HCT116 (cell line): ENCODE data around the gene SH3GL3. TPM values are rescaled to one million over a fixed set of nuclear protein-coding genes. Genes with fewer than 3 reads are reported as not detected.

Source experiments
- ATAC-seq: fragments of 200-7000 bp; cut with Tn5 transposase; 2 replicates; pipeline ENCODE4 v1.9.1; 2020; ENCODE audit warnings: mild to moderate bottlenecking, moderate library complexity
- BruUV-seq: library from RNA; stranded (reverse); fragments of 400-500 nt; replicated peaks from 2 replicates; lab custom pipeline; 2021; lab: Mats Ljungman, UMichigan
- CTCF ChIA-PET: fragments of 300-600 bp; sonication (Branson Sonifier 250); formaldehyde crosslinking; loops from one replicate; lab custom pipeline; 2021; ENCODE audit warnings: antibody characterized with exemption; lab: Charles Lee
- POLR2A ChIA-PET: fragments of 300-600, 350-600 bp; sonication (Branson Sonifier 250); formaldehyde crosslinking; loops from one replicate; lab custom pipeline; 2021; ENCODE audit warnings: antibody characterized with exemption; lab: Charles Lee
- RAD21 ChIA-PET, 2 experiments: fragments of 300-600 bp; sonication (Branson Sonifier 250); formaldehyde crosslinking; loops; one replicate each; lab custom pipeline; 2023; ENCODE audit warnings: low total read pairs in 2 of 2; ENCODE audit not compliant: uncharacterized antibody in 2 of 2, unreplicated experiment in 2 of 2, low non-redundant PET in 1 of 2; lab: Charles Lee
- DNase-seq: peaks from one replicate; pipeline ENCODE4 v3.0.0-alpha.2; 2010; ENCODE audit warnings: low read depth, low spot score
- H2AFZ ChIP-seq: fragments of 200-600 bp; shearing (Covaris generic), sonication (generic); 2 replicates; pipeline ENCODE4 v1.6.1; 2017; ENCODE audit warnings: low read depth, mixed run types, mixed read lengths, antibody characterized with exemption, low read length; ENCODE audit not compliant: poor library complexity, severe bottlenecking
- H3K27ac ChIP-seq: 2 replicates; pipeline ENCODE4 v1.5.1; 2012; ENCODE audit warnings: low read depth, low read length
- H3K27me3 ChIP-seq: fragments of 200-600 bp; sonication (generic); 2 replicates; pipeline ENCODE4 v1.6.1; 2016; ENCODE audit warnings: mixed run types, low read length, mixed read lengths; ENCODE audit not compliant: insufficient read depth
- H3K36me3 ChIP-seq, 2 experiments: fragments of 200-500 bp in 1 of 2; fragments of 200-600 bp in 1 of 2; sonication (Bioruptor generic) in 1 of 2; sonication (generic) in 1 of 2; 2 replicates each; pipeline versions ENCODE4 v1.5.1 to v1.6.1; 2014 to 2016; ENCODE audit warnings: low read length in 2 of 2, inconsistent platforms in 1 of 2, mixed read lengths in 1 of 2, mixed run types in 1 of 2; ENCODE audit not compliant: insufficient read depth in 2 of 2, control insufficient read depth in 1 of 2
- H3K4me1 ChIP-seq, 2 experiments: fragments of 200-600 bp in 1 of 2; sonication (generic) in 1 of 2; 2 replicates each; pipeline versions ENCODE4 v1.5.1 to v1.6.1; 2012 to 2017; ENCODE audit warnings: low read length in 2 of 2, inconsistent platforms in 1 of 2, mild to moderate bottlenecking in 1 of 2, mixed read lengths in 1 of 2, mixed run types in 1 of 2, moderate library complexity in 1 of 2; ENCODE audit not compliant: insufficient read depth in 2 of 2, control insufficient read depth in 1 of 2
- H3K4me2 ChIP-seq: fragments of 200-600 bp; sonication (generic); 2 replicates; pipeline ENCODE4 v1.6.1; 2017; ENCODE audit warnings: mixed run types, low read length, mixed read lengths
- H3K4me3 ChIP-seq, 2 experiments: fragments of 200-600 bp in 1 of 2; sonication (generic) in 1 of 2; replicated peaks in 1 of 2; 2 replicates each; pipeline ENCODE4 v1.5.1; 2011 to 2016; ENCODE audit warnings: low read length in 2 of 2, control low read depth in 1 of 2, low read depth in 1 of 2, mild to moderate bottlenecking in 1 of 2, mixed read lengths in 1 of 2, mixed run types in 1 of 2
- H3K79me2 ChIP-seq: fragments of 200-600 bp; sonication (generic); 2 replicates; pipeline ENCODE4 v1.6.1; 2017; ENCODE audit warnings: mild to moderate bottlenecking, mixed run types, low read length, moderate library complexity, mixed read lengths; ENCODE audit not compliant: insufficient read depth
- H3K9ac ChIP-seq: fragments of 200-600 bp; sonication (generic); 2 replicates; pipeline ENCODE4 v1.6.1; 2016; ENCODE audit warnings: low read length, mixed read lengths
- H3K9me2 ChIP-seq: fragments of 200-600 bp; sonication (generic), shearing (Covaris generic); 2 replicates; pipeline ENCODE4 v1.6.1; 2017; ENCODE audit warnings: mixed run types, mild to moderate bottlenecking, moderate library complexity; ENCODE audit not compliant: insufficient read depth
- H3K9me3 ChIP-seq, 2 experiments: fragments of 200-500 bp in 1 of 2; fragments of 200-600 bp in 1 of 2; sonication (Bioruptor generic) in 1 of 2; sonication (generic) in 1 of 2; 2 replicates each; pipeline ENCODE4 v1.6.1; 2014 to 2017; ENCODE audit warnings: low read length in 2 of 2, mixed read lengths in 2 of 2, inconsistent platforms in 1 of 2, low read depth in 1 of 2, mild to moderate bottlenecking in 1 of 2, mixed run types in 1 of 2, moderate library complexity in 1 of 2; ENCODE audit not compliant: control insufficient read depth in 1 of 2, insufficient read depth in 1 of 2
- H4K20me1 ChIP-seq: fragments of 200-600 bp; sonication (generic), shearing (Covaris generic); 2 replicates; pipeline ENCODE4 v1.6.1; 2017; ENCODE audit warnings: mixed run types, mild to moderate bottlenecking, moderate library complexity; ENCODE audit not compliant: insufficient read depth
- ELF1 ChIP-seq: IDR thresholded peaks from 2 replicates; pipeline ENCODE4 v1.6.1; 2012; ENCODE audit warnings: low read depth, borderline replicate concordance
- EZH2 ChIP-seq: fragments of 200-600 bp; sonication (generic); IDR thresholded peaks from 2 replicates; pipeline ENCODE4 v1.6.1; 2017; ENCODE audit warnings: antibody characterized with exemption, mixed run types
- EZH2phosphoT487 ChIP-seq: fragments of 200-600 bp; IDR thresholded peaks from 2 replicates; pipeline ENCODE4 v1.6.1; 2018; ENCODE audit warnings: antibody characterized with exemption, borderline replicate concordance
- FOSL1 ChIP-seq: IDR thresholded peaks from 2 replicates; pipeline ENCODE4 v1.6.1; 2012; ENCODE audit warnings: low read depth
- JUND ChIP-seq: IDR thresholded peaks from 2 replicates; pipeline ENCODE4 v1.6.1; 2012
- MAX ChIP-seq: IDR thresholded peaks from 2 replicates; pipeline ENCODE4 v1.6.1; 2012
- POLR2A ChIP-seq: IDR thresholded peaks from 2 replicates; pipeline ENCODE4 v1.7.0; 2011; ENCODE audit warnings: borderline replicate concordance; ENCODE audit not compliant: insufficient read depth, insufficient read length; ENCODE audit errors: extremely low read depth
- POLR2AphosphoS5 ChIP-seq: IDR thresholded peaks from 2 replicates; pipeline ENCODE4 v1.6.1; 2011; ENCODE audit warnings: mild to moderate bottlenecking, low read depth, low read length, moderate library complexity
- RAD21 ChIP-seq: IDR thresholded peaks from 2 replicates; pipeline ENCODE4 v1.6.1; 2012; ENCODE audit warnings: low read depth, mild to moderate bottlenecking
- SIN3A ChIP-seq: IDR thresholded peaks from 2 replicates; pipeline ENCODE4 v1.6.1; 2012; ENCODE audit warnings: low read depth
- SRF ChIP-seq: IDR thresholded peaks from 2 replicates; pipeline ENCODE4 v1.6.1; 2012; ENCODE audit warnings: low read depth
- TCF7L2 ChIP-seq: IDR thresholded peaks from 2 replicates; pipeline ENCODE4 v1.7.0; 2011; ENCODE audit warnings: borderline replicate concordance, inconsistent platforms; ENCODE audit not compliant: insufficient read depth, insufficient read length; ENCODE audit errors: extremely low read depth
- ZFX ChIP-seq: fragments of 450-650 bp; IDR thresholded peaks from 2 replicates; pipeline ENCODE4 v1.6.1; 2017
- intact Hi-C: fragments of 100-400 bp; cut with micrococcal nuclease; formaldehyde crosslinking; loops from 2 replicates; pipeline ENCODE4 v1.10.0; 2022
- total RNA-seq: library from RNA; stranded (reverse); gene quantifications from one replicate; pipeline ENCODE4 v1.2.1, GENCODE V29; 2021; ENCODE audit not compliant: unreplicated experiment
- TF ChIP-seq, protein P1 (sequence below), 3 experiments: fragments of 200-600 bp in 1 of 3; sonication (generic) in 1 of 3; IDR thresholded peaks in 2 of 3; conservative IDR thresholded peaks in 1 of 3; 2 replicates each; pipeline ENCODE4 v1.5.1; 2012 to 2017; ENCODE audit warnings: low read depth in 2 of 3, low read length in 2 of 3, antibody characterized with exemption in 1 of 3, borderline replicate concordance in 1 of 3, control low read depth in 1 of 3, mild to moderate bottlenecking in 1 of 3, mixed read lengths in 1 of 3, mixed run types in 1 of 3, moderate library complexity in 1 of 3; ENCODE audit not compliant: insufficient read depth in 1 of 3
- TF ChIP-seq, protein P2 (sequence below): IDR thresholded peaks from 2 replicates; pipeline ENCODE4 v1.6.1; 2011; ENCODE audit warnings: mild to moderate bottlenecking, low read length, moderate library complexity; ENCODE audit not compliant: insufficient replicate concordance; ENCODE audit errors: extremely low read depth

The SH3GL3 gene
- total RNA-seq, 1 experiment from 2014 or later, result 1.3 TPM

- Histone ChIP-seq H3K9ac (no peak overlapping the region), H4K20me1 (no peaks in the 10 kb centered on the region), H3K4me2 (no peak overlapping the region), H3K79me2 (no peaks in the 10 kb centered on the region), H2AFZ (no peak overlapping the region), H3K27ac (no peak overlapping the region), H3K4me3 (no peak overlapping the region), H3K9me2 (no peaks in the 10 kb centered on the region), H3K4me1 (no peaks in the 10 kb centered on the region), H3K9me3 (no peaks in the 10 kb centered on the region), H3K27me3 (peaks cover 23% of the 10 kb centered on the region), H3K36me3 (no peaks in the 10 kb centered on the region)
- intact Hi-C loops, result no loop called here
- RAD21 ChIA-PET, result no interaction called here
- DNase-seq (no peak), ATAC-seq (no peak)
- CTCF ChIA-PET, result no interaction called here
- TF ChIP-seq RAD21 (no peak), ZFX (no peak), SRF (no peak), TCF7L2 (no peak), POLR2AphosphoS5 (no peak), JUND (no peak), SIN3A (no peak), MAX (no peak), EZH2 (no peak), FOSL1 (no peak), ELF1 (no peak), POLR2A (no peak), EZH2phosphoT487 (no peak)
- TF ChIP-seq, protein P1, sequence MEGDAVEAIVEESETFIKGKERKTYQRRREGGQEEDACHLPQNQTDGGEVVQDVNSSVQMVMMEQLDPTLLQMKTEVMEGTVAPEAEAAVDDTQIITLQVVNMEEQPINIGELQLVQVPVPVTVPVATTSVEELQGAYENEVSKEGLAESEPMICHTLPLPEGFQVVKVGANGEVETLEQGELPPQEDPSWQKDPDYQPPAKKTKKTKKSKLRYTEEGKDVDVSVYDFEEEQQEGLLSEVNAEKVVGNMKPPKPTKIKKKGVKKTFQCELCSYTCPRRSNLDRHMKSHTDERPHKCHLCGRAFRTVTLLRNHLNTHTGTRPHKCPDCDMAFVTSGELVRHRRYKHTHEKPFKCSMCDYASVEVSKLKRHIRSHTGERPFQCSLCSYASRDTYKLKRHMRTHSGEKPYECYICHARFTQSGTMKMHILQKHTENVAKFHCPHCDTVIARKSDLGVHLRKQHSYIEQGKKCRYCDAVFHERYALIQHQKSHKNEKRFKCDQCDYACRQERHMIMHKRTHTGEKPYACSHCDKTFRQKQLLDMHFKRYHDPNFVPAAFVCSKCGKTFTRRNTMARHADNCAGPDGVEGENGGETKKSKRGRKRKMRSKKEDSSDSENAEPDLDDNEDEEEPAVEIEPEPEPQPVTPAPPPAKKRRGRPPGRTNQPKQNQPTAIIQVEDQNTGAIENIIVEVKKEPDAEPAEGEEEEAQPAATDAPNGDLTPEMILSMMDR (IDR thresholded peaks at IDR 0.05 in 2 of 3, conservative IDR thresholded peaks at IDR 0.05 in 1 of 3; ENCODE audit: borderline replicate concordance in 1 of 3, insufficient read depth in 1 of 3, low read depth in 2 of 3, low read length in 2 of 3), result no peak
- TF ChIP-seq, protein P2, sequence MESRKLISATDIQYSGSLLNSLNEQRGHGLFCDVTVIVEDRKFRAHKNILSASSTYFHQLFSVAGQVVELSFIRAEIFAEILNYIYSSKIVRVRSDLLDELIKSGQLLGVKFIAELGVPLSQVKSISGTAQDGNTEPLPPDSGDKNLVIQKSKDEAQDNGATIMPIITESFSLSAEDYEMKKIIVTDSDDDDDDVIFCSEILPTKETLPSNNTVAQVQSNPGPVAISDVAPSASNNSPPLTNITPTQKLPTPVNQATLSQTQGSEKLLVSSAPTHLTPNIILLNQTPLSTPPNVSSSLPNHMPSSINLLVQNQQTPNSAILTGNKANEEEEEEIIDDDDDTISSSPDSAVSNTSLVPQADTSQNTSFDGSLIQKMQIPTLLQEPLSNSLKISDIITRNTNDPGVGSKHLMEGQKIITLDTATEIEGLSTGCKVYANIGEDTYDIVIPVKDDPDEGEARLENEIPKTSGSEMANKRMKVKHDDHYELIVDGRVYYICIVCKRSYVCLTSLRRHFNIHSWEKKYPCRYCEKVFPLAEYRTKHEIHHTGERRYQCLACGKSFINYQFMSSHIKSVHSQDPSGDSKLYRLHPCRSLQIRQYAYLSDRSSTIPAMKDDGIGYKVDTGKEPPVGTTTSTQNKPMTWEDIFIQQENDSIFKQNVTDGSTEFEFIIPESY, result no peak
- POLR2A ChIA-PET, result no interaction called here
- no TSS peak for BruUV-seq
These were observed 218.3 kb downstream of the SH3GL3 start for GRCh38 chr15:83665480-83665879.

Other genes starting within 250 kb of the SH3GL3 start
- 0.64 TPM for gene HDGFL3, start 239.5 kb upstream of the SH3GL3 start, total RNA-seq
- gene BNC1, start 162.7 kb upstream of the SH3GL3 start, total RNA-seq, result not detected
- gene ADAMTSL3, start 206.8 kb downstream of the SH3GL3 start, total RNA-seq, result 0.05 TPM